DOHH2 (cell line): Measurements from ENCODE around the gene MYL11.
A peak's percentile ranks its signal among the peaks of the same experiment; 100 is the strongest.

Source experiments
- H3F3A ChIP-seq: fragments of 200-600 bp; sonication (generic), shearing (Covaris generic); 2 replicates; pipeline ENCODE4 v1.6.0; 2016; ENCODE audit warnings: antibody characterized with exemption, mild to moderate bottlenecking; ENCODE audit not compliant: control insufficient read depth, insufficient read depth
- H3K27ac ChIP-seq: fragments of 200-600 bp; sonication (generic); 2 replicates; pipeline ENCODE4 v1.5.1; 2014; ENCODE audit warnings: low read depth, mild to moderate bottlenecking, low read length, moderate library complexity
- H3K27me3 ChIP-seq: fragments of 200-600 bp; sonication (generic); 2 replicates; pipeline ENCODE4 v1.6.1; 2014; ENCODE audit warnings: mild to moderate bottlenecking, low read length, mixed read lengths; ENCODE audit not compliant: control insufficient read depth
- H3K36me3 ChIP-seq: fragments of 200-600 bp; sonication (generic); 2 replicates; pipeline ENCODE4 v1.6.1; 2014; ENCODE audit warnings: mild to moderate bottlenecking, low read length, moderate library complexity, mixed read lengths; ENCODE audit not compliant: control insufficient read depth
- H3K4me1 ChIP-seq: fragments of 200-600 bp; sonication (generic); 2 replicates; pipeline ENCODE4 v1.6.1; 2014; ENCODE audit warnings: mild to moderate bottlenecking, low read length, mixed read lengths; ENCODE audit not compliant: control insufficient read depth
- H3K4me2 ChIP-seq: fragments of 200-600 bp; sonication (generic); 2 replicates; pipeline ENCODE4 v1.6.0; 2014; ENCODE audit warnings: mild to moderate bottlenecking, low read length, moderate library complexity
- H3K4me3 ChIP-seq: fragments of 200-600 bp; sonication (generic); 2 replicates; pipeline ENCODE4 v1.5.1; 2014; ENCODE audit warnings: mild to moderate bottlenecking, low read length, mixed read lengths
- H3K79me2 ChIP-seq: fragments of 200-600 bp; sonication (generic); 2 replicates; pipeline ENCODE4 v1.6.1; 2014; ENCODE audit warnings: mild to moderate bottlenecking, low read length, mixed read lengths; ENCODE audit not compliant: control insufficient read depth
- H3K9me2 ChIP-seq: fragments of 200-600 bp; sonication (generic); replicated peaks from 2 replicates; pipeline ENCODE4 v1.6.1; 2014; ENCODE audit warnings: mild to moderate bottlenecking, low read length, mixed read lengths; ENCODE audit not compliant: control insufficient read depth
- H3K9me3 ChIP-seq: fragments of 200-600 bp; sonication (generic); 2 replicates; pipeline ENCODE4 v1.6.1; 2014; ENCODE audit warnings: antibody characterized with exemption, low read length, mixed read lengths; ENCODE audit not compliant: control insufficient read depth, insufficient read depth
- H4K20me1 ChIP-seq: fragments of 200-600 bp; sonication (generic); 2 replicates; pipeline ENCODE4 v1.6.0; 2014; ENCODE audit warnings: low read depth, mild to moderate bottlenecking, antibody characterized with exemption, low read length, moderate library complexity; ENCODE audit not compliant: control insufficient read depth, insufficient read depth
- EZH2phosphoT487 ChIP-seq: fragments of 200-600 bp; sonication (generic); IDR thresholded peaks from 2 replicates; pipeline ENCODE4 v1.6.1; 2017; ENCODE audit warnings: borderline replicate concordance, mild to moderate bottlenecking, antibody characterized with exemption, low read length, moderate library complexity, mixed read lengths
- TF ChIP-seq, protein P1 (sequence below): fragments of 200-600 bp; sonication (generic); IDR thresholded peaks from one replicate; pipeline ENCODE4 v1.5.1; 2014; ENCODE audit warnings: antibody characterized with exemption, mild to moderate bottlenecking, low read depth, low read length; ENCODE audit not compliant: poor library complexity, severe bottlenecking

The MYL11 gene

DNA sequence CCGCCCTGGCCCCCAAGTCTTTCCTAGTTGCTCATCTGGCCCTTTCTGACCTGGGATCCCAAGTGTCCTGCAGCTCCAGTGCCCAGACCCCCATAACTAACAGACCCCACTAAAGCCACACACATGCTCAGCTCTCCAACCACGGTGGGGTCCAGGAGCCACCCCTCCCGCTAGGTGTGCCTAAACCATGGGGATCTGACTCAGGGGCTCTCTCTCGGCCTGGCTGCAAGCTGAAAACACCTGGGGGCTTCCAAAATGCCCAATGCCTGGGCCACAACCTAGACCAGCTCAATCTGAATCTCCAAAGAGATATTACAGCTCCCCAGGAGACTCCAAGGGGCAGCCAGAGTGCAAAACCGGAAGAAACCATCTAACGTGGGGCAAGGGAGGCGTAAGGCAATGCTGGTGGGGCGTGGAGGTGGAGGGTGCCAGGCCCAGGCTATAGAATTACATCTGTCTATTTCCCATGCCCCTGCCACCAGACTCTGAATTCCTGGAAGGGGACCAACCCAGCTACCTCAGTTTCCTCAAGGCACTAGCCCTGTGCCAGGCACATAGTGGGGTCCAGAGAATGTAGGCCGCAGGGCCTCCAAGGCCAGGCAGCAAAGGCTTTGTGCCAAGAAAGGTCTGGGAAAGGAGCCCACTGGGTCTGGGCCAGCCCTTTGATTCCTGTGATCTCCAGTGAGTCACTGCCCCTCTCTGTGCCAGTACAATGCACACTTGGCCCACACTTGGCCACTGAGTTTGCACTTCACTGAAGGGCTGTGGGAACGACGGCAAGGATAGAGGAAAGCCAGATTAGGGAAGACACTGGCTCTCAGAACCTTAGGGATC, 22.8 kb upstream of the MYL11 start:
- Histone ChIP-seq H4K20me1 (no peaks in the 10 kb centered on the region), H3K27ac (peak overlapping the region; percentile 93)
- TF ChIP-seq, protein P1, sequence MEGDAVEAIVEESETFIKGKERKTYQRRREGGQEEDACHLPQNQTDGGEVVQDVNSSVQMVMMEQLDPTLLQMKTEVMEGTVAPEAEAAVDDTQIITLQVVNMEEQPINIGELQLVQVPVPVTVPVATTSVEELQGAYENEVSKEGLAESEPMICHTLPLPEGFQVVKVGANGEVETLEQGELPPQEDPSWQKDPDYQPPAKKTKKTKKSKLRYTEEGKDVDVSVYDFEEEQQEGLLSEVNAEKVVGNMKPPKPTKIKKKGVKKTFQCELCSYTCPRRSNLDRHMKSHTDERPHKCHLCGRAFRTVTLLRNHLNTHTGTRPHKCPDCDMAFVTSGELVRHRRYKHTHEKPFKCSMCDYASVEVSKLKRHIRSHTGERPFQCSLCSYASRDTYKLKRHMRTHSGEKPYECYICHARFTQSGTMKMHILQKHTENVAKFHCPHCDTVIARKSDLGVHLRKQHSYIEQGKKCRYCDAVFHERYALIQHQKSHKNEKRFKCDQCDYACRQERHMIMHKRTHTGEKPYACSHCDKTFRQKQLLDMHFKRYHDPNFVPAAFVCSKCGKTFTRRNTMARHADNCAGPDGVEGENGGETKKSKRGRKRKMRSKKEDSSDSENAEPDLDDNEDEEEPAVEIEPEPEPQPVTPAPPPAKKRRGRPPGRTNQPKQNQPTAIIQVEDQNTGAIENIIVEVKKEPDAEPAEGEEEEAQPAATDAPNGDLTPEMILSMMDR = no peak
- TF ChIP-seq EZH2phosphoT487 = no peak

DNA sequence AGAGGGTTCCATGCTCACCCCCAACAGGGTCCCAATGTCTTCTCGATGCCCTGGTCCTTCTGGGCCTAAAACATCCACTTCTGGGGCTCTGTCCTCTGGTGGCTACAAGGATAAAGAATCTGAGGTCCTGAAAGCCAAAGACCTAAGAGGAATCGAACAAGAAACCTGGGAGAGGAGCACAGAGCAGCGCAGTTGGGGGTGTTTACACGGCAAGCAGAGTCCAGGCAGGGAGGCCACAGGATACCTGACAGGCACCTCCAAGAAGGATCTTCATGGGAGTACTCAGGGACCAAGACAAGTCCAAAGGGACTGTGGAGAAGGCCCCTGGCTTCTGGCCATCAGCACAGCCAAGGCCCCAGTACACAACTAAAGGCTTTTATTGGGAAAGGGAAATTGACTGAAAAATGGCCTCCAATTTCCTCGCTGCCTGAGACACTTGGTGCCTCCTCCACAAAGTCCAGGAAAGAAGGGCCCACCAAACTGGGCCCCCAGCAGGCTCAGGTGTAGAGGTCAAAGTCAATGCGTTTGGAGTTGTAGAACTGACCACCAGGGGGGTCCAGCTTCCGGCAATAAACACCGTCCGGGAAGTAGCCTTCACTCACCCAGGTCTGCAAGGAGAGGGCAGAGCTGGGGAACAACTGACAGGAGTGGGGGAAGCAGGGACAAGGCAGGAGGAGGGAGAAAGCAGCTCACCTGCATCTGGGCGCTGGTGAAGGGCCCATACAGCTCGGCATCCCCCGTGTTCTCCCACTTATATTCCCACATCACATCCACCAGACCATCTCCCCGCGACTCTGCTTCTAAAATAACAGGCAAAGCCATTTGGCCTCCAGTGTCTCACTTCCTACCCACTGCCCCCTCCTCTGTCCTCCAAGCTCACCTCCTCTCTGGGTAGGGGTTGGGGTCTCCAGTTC, 21.9 kb upstream of the MYL11 start:
- Histone ChIP-seq H3K27me3 (no peaks in the 10 kb centered on the region), H4K20me1 (no peaks in the 10 kb centered on the region), H3K36me3 (peaks cover 75% of the 10 kb centered on the region), H3K4me2 (peak overlapping the region; percentile 86), H3K4me3 (peak overlapping the region; percentile 57), H3F3A (peaks cover 32% of the 10 kb centered on the region), H3K4me1 (peaks cover 87% of the 10 kb centered on the region), H3K27ac (peak overlapping the region; percentile 93), H3K9me3 (no peaks in the 10 kb centered on the region), H3K9me2 (no peaks in the 10 kb centered on the region), H3K79me2 (peaks cover 65% of the 10 kb centered on the region)
- TF ChIP-seq, protein P1 = peak; percentile 26
- no peak for TF ChIP-seq EZH2phosphoT487

More for the DNA sequence above, 22.8 kb upstream of the MYL11 start:
- Histone ChIP-seq H3K9me3 (no peaks in the 10 kb centered on the region), H3K9me2 (no peaks in the 10 kb centered on the region), H3K27me3 (no peaks in the 10 kb centered on the region), H3K79me2 (peaks cover 62% of the 10 kb centered on the region), H3F3A (peaks cover 29% of the 10 kb centered on the region), H3K36me3 (peaks cover 70% of the 10 kb centered on the region), H3K4me3 (peak overlapping the region; percentile 57), H3K4me1 (peaks cover 84% of the 10 kb centered on the region), H3K4me2 (peak overlapping the region; percentile 78)

DNA sequence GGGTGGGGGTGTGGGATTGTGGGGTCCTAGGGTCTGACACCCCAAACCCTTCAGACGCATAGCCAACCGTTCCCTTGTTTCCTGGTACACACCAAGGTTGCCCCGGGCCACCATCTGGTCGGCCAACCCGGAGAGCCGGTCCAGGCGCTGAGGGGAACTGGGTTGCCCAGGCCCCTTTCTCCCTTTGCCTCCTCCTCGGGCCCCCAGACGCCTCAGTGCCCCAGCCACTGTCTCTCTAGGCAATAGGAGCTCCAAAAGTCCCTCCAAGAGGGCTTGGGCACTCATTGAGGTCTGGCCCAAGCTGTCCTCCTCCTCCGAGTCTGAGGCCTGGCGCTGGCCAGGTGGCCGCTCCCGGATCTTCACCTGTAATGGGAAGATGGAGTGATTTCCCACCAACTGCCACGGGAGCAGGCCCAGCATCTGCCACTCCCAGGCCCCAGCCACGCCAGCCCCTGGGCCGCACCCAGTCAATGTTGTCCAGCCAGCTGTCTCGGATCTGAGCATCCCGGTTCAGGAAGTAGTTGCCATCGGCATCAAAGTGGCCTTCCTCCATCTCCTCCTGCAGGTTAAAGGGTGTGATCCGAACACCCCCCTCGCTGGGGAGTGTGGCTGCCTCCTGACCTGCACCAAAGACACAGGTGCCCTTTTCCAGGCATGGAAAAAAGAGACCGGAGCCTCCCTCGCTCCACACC, 21.0 kb upstream of the MYL11 start:
- H3K4me3 ChIP-seq = peak overlapping the region; percentile 86
- 0 out of 2 replicates have a peak overlapping the region, but pooled peaks have one; percentile 64 for H3K27ac ChIP-seq
- TF ChIP-seq, protein P1 = no peak
- no peak for TF ChIP-seq EZH2phosphoT487

More for the DNA sequence above, 21.0 kb upstream of the MYL11 start:
- Histone ChIP-seq H3F3A (peaks cover 32% of the 10 kb centered on the region), H3K36me3 (peaks cover 83% of the 10 kb centered on the region), H3K27me3 (no peaks in the 10 kb centered on the region), H4K20me1 (no peaks in the 10 kb centered on the region), H3K9me2 (no peaks in the 10 kb centered on the region), H3K9me3 (no peaks in the 10 kb centered on the region), H3K4me2 (peak overlapping the region; percentile 86), H3K4me1 (peaks cover 80% of the 10 kb centered on the region), H3K79me2 (peaks cover 61% of the 10 kb centered on the region)
